MM.1S (cell line): ENCODE data around the gene IVD.

Experiments
- CTCF ChIP-seq: fragments of 300-600 bp; sonication (generic); IDR thresholded peaks from 2 replicates; pipeline ENCODE4 v1.5.1; 2016; ENCODE audit warnings: antibody characterized with exemption, low read length, mixed read lengths
- EZH2 ChIP-seq: fragments of 300-600 bp; sonication (generic); optimal IDR thresholded peaks from 2 replicates; pipeline ENCODE3; 2017; ENCODE audit warnings: low read depth, mild to moderate bottlenecking, antibody characterized with exemption, low read length, mixed read lengths
- EZH2phosphoT487 ChIP-seq: fragments of 300-600 bp; sonication (generic); IDR thresholded peaks from 2 replicates; pipeline ENCODE4 v1.6.1; 2018; ENCODE audit warnings: antibody characterized with exemption, low read length

- TF ChIP-seq CTCF (no peak), EZH2 (no peak), EZH2phosphoT487 (no peak)
Measured at GRCh38 chr15:40420793-40421192, 15.2 kb downstream of the IVD start.
